ENCODE results near the gene LRG1.

- TF ChIP-seq POLR2AphosphoS5 (IDR thresholded peaks at IDR 0.05; ENCODE audit: low read depth, low read length) = no peak
- TF ChIP-seq TAF1 (IDR thresholded peaks at IDR 0.05; ENCODE audit: borderline replicate concordance, insufficient read depth, low read length) = no peak
Measured at GRCh38 chr19:4543842-4544647, 4.2 kb upstream of the LRG1 start.

Data from PFSK-1 (cell line).